Measurements from ENCODE around the gene COMT. TPM values are rescaled to one million over a fixed set of nuclear protein-coding genes. Genes with fewer than 3 reads are reported as not detected.
"Not testable (repeated sequence)": the region's sequence is repeated elsewhere in the genome, so short reads cannot be mapped to it uniquely, and the experiment has no call there.

Gene COMT
- total RNA-seq, 2 donors from 2014 or later: 28.2 to 37.3 TPM

DNA sequence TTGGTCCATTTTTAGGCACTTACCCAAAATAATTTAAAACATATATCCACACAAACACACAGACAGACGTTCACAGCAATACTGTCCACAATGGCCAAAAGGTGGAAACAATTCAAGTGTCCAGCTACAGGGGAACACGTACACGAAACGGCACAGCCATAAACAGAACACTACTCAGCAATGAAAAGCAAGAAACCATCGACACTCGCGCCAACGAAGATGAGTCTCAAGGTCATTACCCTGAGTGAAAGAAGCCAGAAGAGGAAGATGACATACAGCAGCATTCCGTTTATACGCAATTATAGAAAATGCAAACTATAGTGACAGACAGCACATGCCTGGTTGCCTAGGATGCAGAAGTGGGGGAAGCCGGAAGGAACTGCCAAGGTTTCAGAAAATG lies 13.4 kb upstream of the COMT start:
- Mint-ChIP-seq H3K27ac (no peak overlapping the region), H3K27me3 (no peaks in the 10 kb centered on the region), H3K4me3 (no peak overlapping the region), H3K36me3 (ENCODE audit: low read depth) (no peaks in the 10 kb centered on the region), H3K4me1 (peaks cover 10% of the 10 kb centered on the region)
- ATAC-seq (no peak), DNase-seq (no peak)
- H3K9me3 ChIP-seq (ENCODE audit: control insufficient read depth, low read length, poor library complexity, severe bottlenecking): no peaks in the 10 kb centered on the region

DNA sequence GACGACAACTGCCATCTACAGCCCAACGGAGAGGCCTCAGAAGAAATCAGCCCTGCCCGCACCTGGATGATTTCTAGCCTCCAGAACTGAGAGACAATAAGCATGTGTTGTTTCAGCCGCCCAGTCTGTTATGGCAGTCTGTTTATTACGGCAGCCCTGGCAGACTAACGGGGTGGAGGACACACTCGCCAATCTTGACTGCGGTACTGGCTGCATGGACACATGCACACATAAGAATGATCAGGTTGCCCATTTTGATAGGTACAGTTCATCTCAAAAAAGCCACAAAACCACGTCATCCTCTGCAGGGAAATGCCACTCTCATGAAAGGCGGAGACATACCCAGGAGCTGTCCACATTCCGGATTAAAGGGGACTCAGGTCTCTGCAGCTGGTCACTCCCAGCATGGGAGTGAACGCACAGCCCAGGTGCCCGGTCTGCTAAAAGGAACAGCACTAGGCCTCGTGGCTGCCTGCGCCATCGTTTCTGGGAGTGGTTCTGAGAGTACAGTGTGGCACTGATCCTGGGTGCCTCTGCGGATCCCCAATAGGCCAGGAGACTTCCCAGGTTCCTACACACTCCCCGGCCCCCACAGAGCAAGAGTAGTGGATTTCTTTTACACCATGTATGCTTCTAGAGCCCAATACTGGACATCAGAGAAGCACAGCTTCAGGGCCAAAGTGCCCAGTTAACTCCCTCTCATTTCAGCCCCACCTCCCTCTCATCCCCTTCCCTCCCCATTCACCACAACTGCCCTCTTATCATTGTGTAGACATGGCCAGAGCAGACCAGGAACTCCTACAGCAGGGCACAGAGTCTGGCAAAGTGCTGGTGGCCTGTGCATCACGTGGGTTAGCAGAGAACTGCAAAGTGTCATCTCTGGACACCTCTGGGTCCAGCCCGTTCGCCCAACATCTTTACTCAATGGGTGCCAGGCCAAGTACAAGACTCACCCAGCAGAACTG lies 11.7 kb upstream of the COMT start:
- Mint-ChIP-seq H3K4me1 (peaks cover 7% of the 10 kb centered on the region), H3K36me3 (ENCODE audit: low read depth) (no peaks in the 10 kb centered on the region), H3K27me3 (no peaks in the 10 kb centered on the region), H3K4me3 (no peak overlapping the region), H3K27ac (peak overlapping the region; percentile 56)
- no peaks in the 10 kb centered on the region for H3K9me3 ChIP-seq (ENCODE audit: control insufficient read depth, low read length, poor library complexity, severe bottlenecking)
- DNase-seq (no peak), ATAC-seq (no peak)

DNA sequence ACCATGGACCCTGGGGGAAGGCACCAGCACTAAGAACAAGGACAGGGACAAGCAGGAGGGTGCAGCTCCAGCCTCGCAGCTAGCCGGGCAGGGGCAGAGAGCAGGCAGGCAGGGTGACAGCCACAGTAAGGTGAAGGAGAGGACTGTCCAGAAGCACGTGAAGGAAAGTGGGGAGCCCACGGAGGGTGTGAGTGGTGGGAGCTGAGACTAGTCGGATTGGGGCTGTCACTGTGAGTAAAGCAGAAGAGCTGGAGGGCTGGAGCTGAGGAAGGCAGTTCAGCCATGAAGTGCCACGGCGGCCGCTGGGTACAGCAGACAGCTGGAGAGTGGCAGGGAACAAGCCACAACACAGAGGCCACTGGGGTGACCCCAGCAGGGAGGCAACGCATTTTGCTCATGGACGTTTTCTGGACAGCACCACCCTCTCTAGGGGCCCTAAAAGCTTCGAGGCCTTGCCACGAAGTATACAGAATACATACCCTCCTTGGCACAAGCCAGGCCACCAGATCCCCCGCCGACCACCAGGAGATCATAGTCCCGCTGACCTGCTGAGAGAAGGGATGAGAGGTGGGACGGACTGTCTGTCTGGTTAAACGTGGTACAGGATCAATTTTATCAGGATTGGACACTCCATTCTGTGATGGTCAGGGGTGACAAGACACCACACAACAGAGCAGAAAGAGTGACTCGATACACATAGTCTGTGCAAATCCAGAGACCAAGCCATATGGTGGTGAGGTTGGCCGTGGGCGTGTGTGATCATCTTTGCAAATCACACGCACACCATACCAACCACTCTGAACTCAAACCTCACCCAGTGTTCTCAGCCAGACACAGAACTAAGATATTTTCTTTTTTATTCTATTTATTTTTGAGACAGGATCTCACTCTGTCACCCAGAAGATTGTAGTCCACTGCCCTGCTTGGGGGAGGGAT lies 10.8 kb upstream of the COMT start:
- DNase-seq (no peak), ATAC-seq (no peak)
- H3K27ac Mint-ChIP-seq: peak overlapping the region; percentile 56
- peaks cover 7% of the 10 kb centered on the region for H3K4me1 Mint-ChIP-seq
- H3K4me3 Mint-ChIP-seq: no peak overlapping the region
- H3K9me3 ChIP-seq (ENCODE audit: control insufficient read depth, low read length, poor library complexity, severe bottlenecking): no peaks in the 10 kb centered on the region
- no peaks in the 10 kb centered on the region for H3K27me3 Mint-ChIP-seq
- no peaks in the 10 kb centered on the region for H3K36me3 Mint-ChIP-seq (ENCODE audit: low read depth)

- no peaks in the 10 kb centered on the region for H3K36me3 Mint-ChIP-seq (ENCODE audit: low read depth)
- no peak for DNase-seq
- no peak for ATAC-seq
- H3K4me1 Mint-ChIP-seq: peaks cover 7% of the 10 kb centered on the region
- no peak overlapping the region for H3K4me3 Mint-ChIP-seq
- no peak overlapping the region for H3K27ac Mint-ChIP-seq
- no peaks in the 10 kb centered on the region for H3K9me3 ChIP-seq (ENCODE audit: control insufficient read depth, low read length, poor library complexity, severe bottlenecking)
- no peaks in the 10 kb centered on the region for H3K27me3 Mint-ChIP-seq
Observed at GRCh38 chr22:19931514-19931913, 10.1 kb upstream of the COMT start.

- Mint-ChIP-seq H3K27ac (no peak overlapping the region), H3K4me3 (no peak overlapping the region), H3K36me3 (ENCODE audit: low read depth) (no peaks in the 10 kb centered on the region), H3K27me3 (no peaks in the 10 kb centered on the region), H3K4me1 (peaks cover 7% of the 10 kb centered on the region)
- ATAC-seq (no peak), DNase-seq (no peak)
- no peaks in the 10 kb centered on the region for H3K9me3 ChIP-seq (ENCODE audit: control insufficient read depth, low read length, poor library complexity, severe bottlenecking)
Observed at GRCh38 chr22:19932367-19933206, 9.0 kb upstream of the COMT start.

GRCh38 chr22:19933341-19934241 lies 8.0 kb upstream of the COMT start:
- Mint-ChIP-seq H3K27me3 (no peaks in the 10 kb centered on the region), H3K4me1 (peaks cover 5% of the 10 kb centered on the region), H3K36me3 (ENCODE audit: low read depth) (peaks cover 2% of the 10 kb centered on the region), H3K27ac (no peak overlapping the region), H3K4me3 (no peak overlapping the region)
- no peaks in the 10 kb centered on the region for H3K9me3 ChIP-seq (ENCODE audit: control insufficient read depth, low read length, poor library complexity, severe bottlenecking)
- DNase-seq: no peak
- no peak for ATAC-seq

GRCh38 chr22:19935123-19935718 lies 6.4 kb upstream of the COMT start:
- H3K4me1 Mint-ChIP-seq; H3K27ac Mint-ChIP-seq; H3K4me3 Mint-ChIP-seq; ATAC-seq; H3K36me3 Mint-ChIP-seq (ENCODE audit: low read depth); H3K9me3 ChIP-seq (ENCODE audit: control insufficient read depth, low read length, poor library complexity, severe bottlenecking); H3K27me3 Mint-ChIP-seq; DNase-seq: not testable (repeated sequence)

DNA sequence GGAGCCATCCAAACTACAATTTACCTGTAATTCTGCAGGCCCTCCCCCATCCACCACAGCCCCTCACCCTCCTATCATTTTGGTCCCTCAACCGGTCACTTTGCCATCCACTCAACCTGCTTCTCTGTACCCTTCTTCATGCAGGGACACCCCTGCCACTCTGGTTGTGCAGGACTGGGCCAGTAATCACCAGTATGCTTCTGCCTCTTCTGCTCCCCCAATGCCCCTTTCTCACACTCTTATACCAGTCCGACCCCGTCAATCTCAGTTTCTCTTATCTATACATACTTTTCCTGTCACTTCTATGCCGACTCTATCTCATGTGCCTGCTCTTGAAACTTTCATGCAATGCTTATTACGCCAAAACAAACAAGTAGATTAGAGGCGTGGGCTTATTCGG lies 5.1 kb upstream of the COMT start:
- Mint-ChIP-seq H3K4me3 (no peak overlapping the region), H3K4me1 (peaks cover 11% of the 10 kb centered on the region), H3K27me3 (no peaks in the 10 kb centered on the region), H3K36me3 (ENCODE audit: low read depth) (peaks cover 2% of the 10 kb centered on the region), H3K27ac (no peak overlapping the region)
- no peak for ATAC-seq
- no peaks in the 10 kb centered on the region for H3K9me3 ChIP-seq (ENCODE audit: control insufficient read depth, low read length, poor library complexity, severe bottlenecking)
- DNase-seq: no peak

- H3K4me1 Mint-ChIP-seq: peaks cover 19% of the 10 kb centered on the region
Observed at GRCh38 chr22:19937616-19938473, 3.7 kb upstream of the COMT start.

DNA sequence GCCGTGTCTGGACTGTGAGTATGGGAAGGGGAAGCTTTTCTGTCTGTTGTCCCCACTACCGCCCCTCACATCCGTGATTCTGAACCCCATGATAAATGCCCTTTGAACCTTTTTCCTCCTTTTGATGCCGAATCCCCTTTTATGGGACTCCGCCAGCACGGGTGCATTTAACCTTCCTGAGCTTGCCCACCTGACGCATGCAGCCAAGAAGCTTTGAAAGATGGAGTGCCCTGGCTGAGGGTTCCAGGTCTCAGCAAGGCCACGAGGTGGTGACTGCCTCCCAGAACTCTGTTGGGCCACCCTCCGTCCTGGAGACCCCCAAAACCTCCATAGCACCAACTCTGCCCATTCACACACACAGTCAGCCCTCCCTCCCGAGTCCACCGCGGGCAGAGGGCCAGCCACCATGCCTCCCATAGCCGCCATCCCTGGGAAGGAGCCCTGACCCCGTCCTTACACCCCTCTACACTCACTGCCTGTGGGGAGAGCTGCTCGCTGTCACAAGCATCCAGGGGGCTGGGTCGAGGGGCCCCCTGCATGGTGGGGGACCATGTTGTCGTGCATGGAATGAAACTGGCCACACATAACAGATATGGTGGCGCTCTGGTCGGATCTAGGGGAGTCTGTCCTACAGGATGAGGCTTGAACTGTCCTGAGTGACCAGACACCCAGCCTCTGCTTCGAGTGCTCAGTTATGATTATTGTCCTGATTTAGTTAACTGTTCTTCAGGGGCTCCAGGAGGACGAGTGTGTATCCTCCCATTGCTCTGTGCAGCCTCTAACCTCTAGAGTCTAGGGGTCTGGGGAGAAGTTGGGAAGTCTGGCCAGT lies 822 bp upstream of the COMT start:
- H3K27ac Mint-ChIP-seq: peak overlapping the region; percentile 93
- no peaks in the 10 kb centered on the region for H3K9me3 ChIP-seq (ENCODE audit: control insufficient read depth, low read length, poor library complexity, severe bottlenecking)
- peak; percentile 17 for ATAC-seq
- H3K4me1 Mint-ChIP-seq: peaks cover 31% of the 10 kb centered on the region
- no peaks in the 10 kb centered on the region for H3K27me3 Mint-ChIP-seq
- peak overlapping the region; percentile 94 for H3K4me3 Mint-ChIP-seq
- peaks cover 2% of the 10 kb centered on the region for H3K36me3 Mint-ChIP-seq (ENCODE audit: low read depth)
- no peak for DNase-seq

More at GRCh38 chr22:19937616-19938473, 3.7 kb upstream of the COMT start:
- H3K27me3 Mint-ChIP-seq: no peaks in the 10 kb centered on the region
- H3K36me3 Mint-ChIP-seq (ENCODE audit: low read depth): peaks cover 2% of the 10 kb centered on the region
- no peak overlapping the region for H3K4me3 Mint-ChIP-seq
- ATAC-seq: no peak
- no peak for DNase-seq
- no peak overlapping the region for H3K27ac Mint-ChIP-seq
- no peaks in the 10 kb centered on the region for H3K9me3 ChIP-seq (ENCODE audit: control insufficient read depth, low read length, poor library complexity, severe bottlenecking)
